Eye (tissue), 1 donor: ENCODE data around the gene TMEM150A.
A peak's percentile ranks its signal among the peaks of the same experiment; 100 is the strongest.
"Not testable (repeated sequence)": the region's sequence is repeated elsewhere in the genome, so short reads cannot be mapped to it uniquely, and the experiment has no call there.

Experiments
- DNase-seq: peaks from one replicate; pipeline ENCODE4 v3.0.0-alpha.2; 2015

The TMEM150A gene

DNA sequence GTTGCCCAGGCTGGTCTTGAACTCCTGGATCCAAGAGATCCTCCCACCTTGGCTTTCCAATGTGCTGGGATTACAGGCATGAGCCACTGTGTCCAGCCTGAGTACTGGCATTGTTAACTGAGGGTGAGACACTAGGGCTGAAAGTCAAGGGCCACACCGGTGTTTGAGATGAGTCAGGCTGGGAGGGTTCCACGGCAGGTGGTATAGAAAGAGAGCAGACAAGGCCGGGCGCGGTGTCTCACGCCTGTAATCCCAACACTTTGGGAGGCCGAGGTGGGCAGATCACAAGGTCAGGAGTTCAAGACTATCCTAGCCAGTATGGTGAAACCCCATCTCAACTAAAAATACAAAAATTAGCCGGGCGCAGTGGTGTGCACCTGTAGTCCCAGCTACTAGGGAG is 10.2 kb downstream of the TMEM150A start:
- not testable (repeated sequence) for DNase-seq

DNA sequence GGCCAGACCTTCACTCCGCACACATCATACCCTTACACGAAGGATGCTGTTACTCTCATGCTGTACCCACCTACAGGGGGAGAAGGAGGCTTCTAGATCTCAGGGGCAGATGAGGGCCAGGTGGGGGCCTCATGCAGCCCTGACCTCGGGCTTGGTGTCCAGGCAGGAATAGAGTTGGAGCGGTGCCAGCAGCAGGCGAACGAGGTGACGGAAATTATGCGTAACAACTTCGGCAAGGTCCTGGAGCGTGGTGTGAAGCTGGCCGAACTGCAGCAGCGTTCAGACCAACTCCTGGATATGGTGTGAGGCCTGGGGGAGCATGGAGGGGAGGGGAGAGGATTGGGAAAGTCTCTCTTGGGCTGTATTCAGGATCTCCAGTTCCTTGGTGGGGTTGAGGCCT is 10.9 kb downstream of the TMEM150A start:
- DNase-seq: no peak

DNA sequence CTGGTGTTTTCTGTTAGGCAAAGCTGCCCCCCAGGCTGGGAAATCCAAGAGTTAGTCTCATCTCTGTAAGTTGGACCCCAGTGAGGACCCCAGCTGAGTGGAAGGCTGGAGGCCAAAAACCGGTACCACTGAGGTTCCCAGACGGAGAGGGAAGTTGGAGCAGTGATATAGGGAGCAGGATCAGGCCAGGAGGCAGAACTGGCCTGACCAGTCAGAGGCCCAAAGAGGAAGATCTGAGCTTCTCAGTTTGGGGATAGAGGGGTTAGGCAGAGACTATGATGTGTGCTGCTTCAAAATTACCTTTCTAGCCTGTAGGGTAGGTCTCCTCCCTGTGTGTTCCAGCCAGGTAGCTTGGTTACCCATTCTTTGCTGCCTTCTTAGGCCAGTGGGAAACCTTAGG is 11.5 kb downstream of the TMEM150A start:
- no peak for DNase-seq

GRCh38 chr2:85589982-85590791 is 12.3 kb downstream of the TMEM150A start:
- no peak for DNase-seq

GRCh38 chr2:85589181-85589580 is 13.3 kb downstream of the TMEM150A start:
- DNase-seq: no peak

- no peak for DNase-seq
Observed at GRCh38 chr2:85588645-85589044, 13.9 kb downstream of the TMEM150A start.

DNA sequence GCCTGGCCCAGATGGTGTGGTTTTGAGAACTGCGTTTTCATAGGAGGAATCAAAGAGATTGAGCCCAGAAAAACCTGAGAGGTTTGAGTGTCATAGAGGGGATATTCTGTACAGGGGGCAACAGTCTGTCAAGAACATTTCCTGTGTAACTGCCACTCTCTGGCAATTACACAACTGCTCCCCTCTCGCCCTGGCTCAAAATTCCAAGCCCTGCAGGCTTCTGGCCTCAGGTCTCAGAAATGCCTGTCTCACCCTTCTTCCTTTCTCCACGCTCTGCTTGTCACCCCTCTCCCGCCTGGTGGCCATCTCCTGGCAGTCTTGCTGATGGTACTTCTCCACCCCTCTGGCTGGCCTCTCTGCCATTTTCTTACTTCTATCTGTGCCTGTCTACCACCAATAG is 14.3 kb downstream of the TMEM150A start:
- DNase-seq: no peak

GRCh38 chr2:85585781-85586105 is 16.8 kb downstream of the TMEM150A start:
- no peak for DNase-seq

GRCh38 chr2:85584857-85585780 is 17.4 kb downstream of the TMEM150A start:
- DNase-seq: peak; percentile 45

DNA sequence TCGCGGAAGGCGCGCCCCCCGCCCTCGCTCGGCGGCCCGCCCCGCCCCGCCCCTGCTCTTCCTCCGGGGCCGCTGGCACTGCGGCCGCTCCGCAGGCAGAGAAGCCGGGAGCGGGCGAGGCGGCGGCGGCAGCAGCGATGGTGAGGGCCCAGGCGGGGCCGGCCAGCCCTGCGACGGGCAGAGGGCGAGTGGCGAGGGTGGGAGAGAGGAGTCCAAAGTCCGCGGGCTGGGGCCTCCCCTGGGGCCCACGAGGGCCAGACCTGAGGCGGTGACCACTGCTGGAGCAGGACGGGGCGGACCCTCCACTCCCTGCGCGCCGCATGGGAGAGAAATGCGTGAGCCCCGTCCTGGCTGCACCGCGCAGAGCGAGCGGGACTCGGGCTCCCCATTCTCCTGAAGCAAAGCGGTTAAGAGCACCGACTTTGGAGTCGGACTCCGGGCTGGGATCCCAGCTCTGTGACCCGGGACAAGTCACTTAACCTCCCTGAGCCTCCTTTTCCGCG is 18.1 kb downstream of the TMEM150A start, which contains the start of gene VAMP5:
Gene VAMP5, plus strand, starts transcription at position 78 of the 503 bp plus-strand sequence. Its CDS starts 60 bp downstream, at position 138.
- peak; percentile 50 for DNase-seq

DNA sequence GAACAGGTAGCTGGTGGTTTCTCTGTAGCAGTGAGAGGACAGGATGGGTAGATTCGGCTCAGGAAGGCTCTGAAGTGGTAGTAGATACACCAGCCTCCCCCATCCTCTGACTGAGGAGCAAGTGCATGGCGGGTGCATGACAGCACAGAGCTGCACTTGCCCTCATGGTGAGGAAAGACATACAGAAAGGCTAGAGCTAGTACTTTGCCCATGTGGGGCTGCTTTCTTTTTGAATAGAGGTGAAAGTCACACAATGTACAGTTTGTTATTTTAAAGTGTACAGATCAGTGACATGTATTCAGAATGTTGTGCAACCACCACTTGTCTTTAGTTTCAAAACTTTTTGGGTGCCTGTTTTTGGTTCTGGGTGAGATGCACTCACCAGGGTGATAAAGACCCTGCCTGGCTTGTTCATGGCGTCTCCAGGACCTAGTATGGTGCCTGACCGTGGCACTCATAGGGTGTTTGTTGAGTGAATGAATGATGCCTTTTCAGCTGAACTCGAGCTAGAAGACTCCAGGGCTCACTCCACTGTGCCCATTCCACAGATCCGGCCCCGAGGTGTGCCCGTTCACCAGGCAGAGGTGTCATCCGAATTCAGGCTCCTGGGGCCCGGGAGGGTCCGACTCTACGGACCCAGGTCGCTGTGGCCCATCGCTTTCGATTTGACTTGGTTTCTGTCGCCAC is 18.7 kb downstream of the TMEM150A start:
- no peak for DNase-seq

- DNase-seq: no peak
Observed at GRCh38 chr2:85582492-85582891, 20.0 kb downstream of the TMEM150A start.

GRCh38 chr2:85580206-85580605 is 22.3 kb downstream of the TMEM150A start:
- DNase-seq: no peak

GRCh38 chr2:85579266-85579935 is 23.1 kb downstream of the TMEM150A start:
- DNase-seq: peak; percentile 60

GRCh38 chr2:85578243-85579180 is 24.0 kb downstream of the TMEM150A start:
- DNase-seq: peak; percentile 33

DNA sequence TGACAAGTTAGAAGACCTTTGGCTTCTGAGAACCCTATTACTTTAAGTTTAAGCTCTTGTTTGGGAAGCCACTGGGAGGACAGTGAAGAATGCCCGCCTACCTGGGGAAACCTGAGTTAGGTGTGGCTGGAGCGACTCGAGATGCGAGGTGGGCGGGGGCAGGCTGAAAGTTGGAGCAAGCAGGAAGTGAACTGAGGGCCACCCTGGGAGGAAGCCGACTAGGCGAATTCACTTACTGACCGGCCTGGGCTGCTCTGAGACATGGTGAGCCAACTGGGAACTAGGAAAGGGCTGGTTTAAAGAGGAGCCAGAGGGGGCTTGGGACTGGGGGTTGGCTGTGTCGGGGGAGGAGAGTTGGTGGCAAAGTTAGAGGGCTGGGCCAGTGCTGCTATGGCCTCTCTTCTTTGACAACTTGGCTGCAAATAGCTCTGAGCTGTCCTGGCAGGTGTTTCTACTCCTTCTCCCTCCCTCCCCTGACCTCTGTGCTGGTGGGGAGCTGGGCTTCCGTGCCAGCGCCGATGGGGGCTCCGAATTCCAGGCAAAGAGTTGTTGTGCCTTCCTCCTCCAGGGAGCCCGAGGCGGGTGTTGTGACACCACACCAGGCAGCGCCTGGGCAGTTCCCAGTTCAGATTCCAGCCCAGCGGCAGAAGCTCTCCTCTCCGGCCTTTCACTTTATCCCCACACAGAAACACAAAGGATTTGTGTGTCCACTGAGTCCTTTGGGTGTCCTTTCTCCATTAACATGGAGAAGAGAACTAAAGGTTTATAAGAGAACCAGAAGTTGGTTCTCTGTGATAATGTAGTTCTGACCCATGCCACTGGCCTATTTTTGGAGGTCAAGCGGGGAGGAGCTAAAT is 24.9 kb downstream of the TMEM150A start, which contains the start of gene VAMP8:
Gene VAMP8, plus strand, starts transcription at position 201 of the 857 bp plus-strand sequence. Its CDS starts 61 bp downstream, at position 262.
- DNase-seq: peak; percentile 33

DNA sequence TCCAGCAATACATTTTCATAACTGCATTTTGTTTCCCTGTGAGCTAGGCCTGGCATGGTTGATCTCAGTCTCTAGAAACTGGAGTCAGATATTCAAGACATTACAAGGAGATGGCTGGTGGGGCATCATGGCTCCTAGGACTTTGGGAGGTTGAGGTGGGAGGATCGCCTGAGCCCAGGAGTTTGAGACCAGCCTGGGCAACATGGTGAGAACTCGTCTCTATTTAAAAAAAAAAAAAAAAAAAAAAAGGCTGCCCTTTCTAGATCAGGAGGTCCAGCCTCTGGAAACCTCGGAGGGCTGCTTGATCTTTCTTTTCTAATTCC is 25.5 kb downstream of the TMEM150A start:
- no peak for DNase-seq

DNA sequence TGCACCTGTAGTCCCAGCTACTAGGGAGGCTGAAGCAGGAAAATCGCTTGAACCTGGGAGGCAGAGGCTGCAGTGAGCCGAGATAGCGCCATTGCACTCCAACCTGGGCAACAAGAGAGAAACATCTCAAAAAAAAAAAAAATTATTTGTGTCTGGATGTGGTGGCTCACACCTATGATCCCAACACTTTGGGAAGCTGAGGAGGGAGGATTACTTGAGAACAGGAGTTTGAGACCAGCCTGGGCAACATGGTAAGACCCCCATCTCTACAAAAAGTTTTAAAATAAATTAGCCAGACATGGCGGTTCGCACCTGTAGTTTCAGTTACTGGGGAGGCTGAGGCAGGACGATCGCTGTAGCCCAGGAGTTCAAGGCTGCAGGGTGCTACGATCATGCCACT is 26.8 kb downstream of the TMEM150A start:
- no peak for DNase-seq

GRCh38 chr2:85566265-85566664 is 36.2 kb downstream of the TMEM150A start:
- no peak for DNase-seq

DNA sequence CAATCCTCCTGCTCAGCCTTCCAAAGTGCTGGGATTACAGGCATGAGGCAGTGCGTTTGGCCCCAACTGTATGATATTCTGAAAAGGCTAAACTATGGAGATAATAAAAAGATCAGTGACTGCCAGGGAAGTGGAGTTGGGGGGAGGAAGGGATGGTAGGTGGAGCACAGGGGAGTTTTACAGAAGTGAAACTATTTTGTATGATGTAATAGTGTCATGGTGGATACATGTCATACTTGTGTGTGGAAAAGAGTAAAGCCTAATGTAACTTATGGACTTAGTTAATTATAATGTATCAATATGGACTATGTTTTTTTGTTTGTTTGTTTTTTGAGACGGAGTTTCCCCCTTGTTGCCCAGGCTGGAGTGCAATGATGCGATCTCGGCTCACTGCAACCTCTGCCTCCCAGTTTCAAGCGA is 38.3 kb downstream of the TMEM150A start:
- no peak for DNase-seq
